WTC11 (cell line): ENCODE data around the gene ZFHX2. TPM values are rescaled to one million over a fixed set of nuclear protein-coding genes. Genes with fewer than 3 reads are reported as not detected.

Experiments used
- ATAC-seq: fragments of 200-7000 bp; cut with Tn5 transposase; 2 replicates; pipeline ENCODE4 v1.10.0; 2021; ENCODE audit warnings: mild to moderate bottlenecking, moderate library complexity
- CTCF ChIA-PET: fragments of 300-600 bp; sonication (Branson Sonifier 250); formaldehyde crosslinking; loops from one replicate; lab custom pipeline; 2021; ENCODE audit warnings: antibody characterized with exemption; lab: Charles Lee
- POLR2A ChIA-PET: fragments of 350-600 bp; sonication (Branson Sonifier 250); formaldehyde crosslinking; loops from one replicate; lab custom pipeline; 2021; ENCODE audit warnings: antibody characterized with exemption; lab: Charles Lee
- DNase-seq: peaks from one replicate; pipeline ENCODE4 v3.0.0; 2021; ENCODE audit warnings: low spot score
- H3K27ac Mint-ChIP-seq: 2 replicates; pipeline ENCODE4 v1.8.0; 2021; ENCODE audit warnings: mixed read lengths
- H3K27me3 Mint-ChIP-seq: 2 replicates; pipeline ENCODE4 v1.8.0; 2021; ENCODE audit warnings: low read depth, mild to moderate bottlenecking, moderate library complexity, mixed read lengths
- H3K36me3 Mint-ChIP-seq: 2 replicates; pipeline ENCODE4 v1.8.0; 2021; ENCODE audit warnings: mixed read lengths
- H3K4me1 Mint-ChIP-seq: 2 replicates; pipeline ENCODE4 v1.8.0; 2022; ENCODE audit warnings: mixed read lengths
- H3K4me3 Mint-ChIP-seq: 2 replicates; pipeline ENCODE4 v1.8.0; 2021; ENCODE audit warnings: mild to moderate bottlenecking, moderate library complexity, mixed read lengths
- H3K9me3 Mint-ChIP-seq: 2 replicates; pipeline ENCODE4 v1.8.0; 2021; ENCODE audit warnings: mixed read lengths
- ATF1 ChIP-seq: sonication (generic); formaldehyde crosslinking; IDR thresholded peaks from 2 replicates; pipeline ENCODE4 v1.8.1; 2023; ENCODE audit warnings: mild to moderate bottlenecking, moderate library complexity, missing genetic modification reagents
- FOXP4 ChIP-seq: sonication (generic); formaldehyde crosslinking; IDR thresholded peaks from 2 replicates; pipeline ENCODE4 v1.8.0; 2022; ENCODE audit warnings: mild to moderate bottlenecking, missing genetic modification reagents
- GABPB1 ChIP-seq: sonication (generic); formaldehyde crosslinking; IDR thresholded peaks from 2 replicates; pipeline ENCODE4 v1.8.1; 2023; ENCODE audit warnings: mild to moderate bottlenecking, missing genetic modification reagents
- HMGA2 ChIP-seq: fragments of 250-450 bp; sonication (Bioruptor Pico); IDR thresholded peaks from 2 replicates; pipeline ENCODE4 v1.4.0; 2021; ENCODE audit warnings: mild to moderate bottlenecking, moderate library complexity
- HMGXB4 ChIP-seq: sonication (generic); formaldehyde crosslinking; IDR thresholded peaks from 2 replicates; pipeline ENCODE4 v1.8.1; 2023; ENCODE audit warnings: mild to moderate bottlenecking, moderate library complexity, missing genetic modification reagents
- MAX ChIP-seq: sonication (generic); formaldehyde crosslinking; IDR thresholded peaks from 2 replicates; pipeline ENCODE4 v1.8.0; 2022; ENCODE audit warnings: mild to moderate bottlenecking, missing genetic modification reagents
- NFYB ChIP-seq: sonication (generic); formaldehyde crosslinking; conservative IDR thresholded peaks from 2 replicates; pipeline ENCODE4 v1.8.0; 2022; ENCODE audit warnings: low read depth, missing genetic modification reagents
- PRDM15 ChIP-seq: sonication (generic); formaldehyde crosslinking; IDR thresholded peaks from 2 replicates; pipeline ENCODE4 v1.8.0; 2022; ENCODE audit warnings: missing genetic modification reagents
- SOX15 ChIP-seq: fragments of 250-450 bp; sonication (Bioruptor Pico); IDR thresholded peaks from 2 replicates; pipeline ENCODE4 v1.9.0; 2021; ENCODE audit warnings: mild to moderate bottlenecking
- STAT6 ChIP-seq: sonication (generic); formaldehyde crosslinking; conservative IDR thresholded peaks from 2 replicates; pipeline ENCODE4 v1.8.1; 2023; ENCODE audit warnings: mild to moderate bottlenecking, low read depth, missing genetic modification reagents, moderate library complexity
- USF1 ChIP-seq: sonication (generic); formaldehyde crosslinking; IDR thresholded peaks from 2 replicates; pipeline ENCODE4 v1.8.0; 2022; ENCODE audit warnings: mild to moderate bottlenecking, missing genetic modification reagents
- ZMAT4 ChIP-seq: fragments of 250-450 bp; sonication (Bioruptor Pico); IDR thresholded peaks from 2 replicates; pipeline ENCODE4 v1.9.0; 2021; ENCODE audit warnings: mild to moderate bottlenecking
- ZNF121 ChIP-seq: sonication (generic); formaldehyde crosslinking; IDR thresholded peaks from 2 replicates; pipeline ENCODE4 v1.8.0; 2023; ENCODE audit warnings: missing genetic modification reagents
- ZNF232 ChIP-seq: sonication (generic); formaldehyde crosslinking; IDR thresholded peaks from 2 replicates; pipeline ENCODE4 v1.8.0; 2022; ENCODE audit warnings: mild to moderate bottlenecking, missing genetic modification reagents
- ZNF396 ChIP-seq: fragments of 250-450 bp; sonication (Bioruptor Pico); IDR thresholded peaks from 2 replicates; pipeline ENCODE4 v1.8.0; 2021; ENCODE audit warnings: mild to moderate bottlenecking, moderate library complexity, borderline replicate concordance
- ZNF425 ChIP-seq: fragments of 250-450 bp; sonication (Bioruptor Pico); conservative IDR thresholded peaks from 2 replicates; pipeline ENCODE4 v1.9.0; 2021; ENCODE audit warnings: mild to moderate bottlenecking
- ZNF512 ChIP-seq: sonication (generic); formaldehyde crosslinking; IDR thresholded peaks from 2 replicates; pipeline ENCODE4 v1.8.1; 2022; ENCODE audit warnings: missing genetic modification reagents, borderline replicate concordance
- total RNA-seq: library from RNA; stranded (reverse); gene quantifications from 3 replicates; pipeline ENCODE4 v1.2.3, GENCODE V29; 2021

Gene ZFHX2
- total RNA-seq, 1 experiment from 2014 or later, result 16.4 TPM

GRCh38 chr14:23580152-23580926, 28.8 kb upstream of the ZFHX2 start:
- Mint-ChIP-seq H3K4me1 (peaks cover 20% of the 10 kb centered on the region), H3K36me3 (0 out of 2 replicates have a peak, but pooled peaks cover 4% of the 10 kb centered on the region), H3K27ac (no peak overlapping the region), H3K4me3 (no peak overlapping the region), H3K9me3 (peaks cover 12% of the 10 kb centered on the region), H3K27me3 (peaks cover 31% of the 10 kb centered on the region)
- TF ChIP-seq HMGXB4 (CRISPR knock-in tag), result no peak
- TF ChIP-seq PRDM15 (CRISPR knock-in tag), result 0 out of 2 replicates have a peak, but pooled peaks have one; percentile 20
- TF ChIP-seq HMGA2 (CRISPR knock-in tag), result no peak
- ATAC-seq (no peak), DNase-seq (no peak)
- ChIA-PET CTCF (interaction anchor here (0.8 to 4.8 kb wide), 9 partner anchors 9 to 528 kb away, joined by 3 to 38 read pairs (median 7); partner anchors contain the start of gene DHRS4), POLR2A (interaction anchor here (1.0 kb wide), 1 partner anchor 43 kb away, joined by 5 read pairs; no protein-coding TSS in a partner anchor)

GRCh38 chr14:23579739-23580138, 28.2 kb upstream of the ZFHX2 start:
- CTCF ChIA-PET, result interaction anchor here (2.2 to 4.8 kb wide), 2 partner anchors 10 to 53 kb away, joined by 13 to 38 read pairs; no protein-coding TSS in a partner anchor
- peaks cover 23% of the 10 kb centered on the region for H3K4me1 Mint-ChIP-seq
- no peak for TF ChIP-seq ZNF121
- TF ChIP-seq ATF1 (CRISPR knock-in tag), result no peak
- no peak for TF ChIP-seq SOX15 (CRISPR knock-in tag)
- no peak for TF ChIP-seq FOXP4 (CRISPR knock-in tag)
- TF ChIP-seq USF1, result no peak
- TF ChIP-seq STAT6 (CRISPR knock-in tag), result no peak
- no peak for TF ChIP-seq GABPB1 (CRISPR knock-in tag)
- TF ChIP-seq ZNF512 (CRISPR knock-in tag), result no peak
- no peak for TF ChIP-seq NFYB
- no peak for TF ChIP-seq ZNF425 (CRISPR knock-in tag)
- TF ChIP-seq ZMAT4 (CRISPR knock-in tag), result no peak
- TF ChIP-seq ZNF232 (CRISPR knock-in tag), result no peak
- TF ChIP-seq ZNF396, result no peak
- no peak for TF ChIP-seq MAX (CRISPR knock-in tag)

More at GRCh38 chr14:23579739-23580138, 28.2 kb upstream of the ZFHX2 start:
- peak overlapping the region; percentile 60; the same call in 1 of the 2 replicates for H3K27ac Mint-ChIP-seq
- peak overlapping the region; percentile 13; the same call in 1 of the 2 replicates for H3K4me3 Mint-ChIP-seq
- no peak for ATAC-seq
- no peak for DNase-seq
- peaks cover 37% of the 10 kb centered on the region for H3K27me3 Mint-ChIP-seq
- POLR2A ChIA-PET, result no interaction called here
- peaks cover 10% of the 10 kb centered on the region for H3K36me3 Mint-ChIP-seq
- peaks cover 12% of the 10 kb centered on the region for H3K9me3 Mint-ChIP-seq
